Iris pigment epithelial cell (primary cell): ENCODE data around the gene CDO1.

Experiments used
- DNase-seq: peaks from one replicate; pipeline ENCODE4 v3.0.0-alpha.2; 2011; ENCODE audit warnings: low read depth

The CDO1 gene

GRCh38 chr5:115816226-115817081 is at the start of gene CDO1:
Gene CDO1 (minus strand): TSS chr5:115816659. CDS start chr5:115816397, 262 bp downstream.
- peak; percentile 66 for DNase-seq

- no peak for DNase-seq
These were observed 42.9 kb upstream of the CDO1 start for GRCh38 chr5:115859378-115859777.

- DNase-seq: no peak
These were observed 41.9 kb upstream of the CDO1 start for GRCh38 chr5:115858396-115858795.

- DNase-seq: peak; percentile 69
These were observed 41.3 kb upstream of the CDO1 start for GRCh38 chr5:115857626-115858349.

GRCh38 chr5:115857057-115857479 is 40.6 kb upstream of the CDO1 start:
- no peak for DNase-seq

GRCh38 chr5:115855959-115856358 is 39.5 kb upstream of the CDO1 start:
- peak; percentile 73 for DNase-seq

GRCh38 chr5:115854139-115854538 is 37.7 kb upstream of the CDO1 start:
- no peak for DNase-seq

- peak; percentile 86 for DNase-seq
These were observed 34.4 kb upstream of the CDO1 start for GRCh38 chr5:115850744-115851416.

GRCh38 chr5:115849258-115849798 is 32.9 kb upstream of the CDO1 start:
- no peak for DNase-seq

GRCh38 chr5:115847290-115847689 is 30.8 kb upstream of the CDO1 start:
- DNase-seq: no peak

- DNase-seq: no peak
These were observed 27.9 kb upstream of the CDO1 start for GRCh38 chr5:115844321-115844817.

- DNase-seq: no peak
These were observed 27.1 kb upstream of the CDO1 start for GRCh38 chr5:115843444-115844130.

- DNase-seq: no peak
These were observed 26.5 kb upstream of the CDO1 start for GRCh38 chr5:115842952-115843351.

- DNase-seq: no peak
These were observed 25.9 kb upstream of the CDO1 start for GRCh38 chr5:115842089-115842935.

GRCh38 chr5:115841382-115842088 is 25.1 kb upstream of the CDO1 start, which contains the start of the genes AP3S1 and ATG12:
Gene AP3S1 (plus strand): TSS chr5:115841935. CDS start chr5:115842038, 103 bp downstream.
Gene ATG12 (minus strand): TSS chr5:115841565. CDS start chr5:115841552, 13 bp downstream.
- DNase-seq: peak; percentile 95

- DNase-seq: no peak
These were observed 24.4 kb upstream of the CDO1 start for GRCh38 chr5:115840873-115841272.

GRCh38 chr5:115838885-115839518 is 22.5 kb upstream of the CDO1 start:
- DNase-seq: peak; percentile 47

GRCh38 chr5:115835481-115835880 is 19.0 kb upstream of the CDO1 start:
- DNase-seq: no peak

GRCh38 chr5:115831163-115831768 is 14.8 kb upstream of the CDO1 start:
- peak; percentile 40 for DNase-seq
